Endothelial cell of umbilical vein (primary cell): ENCODE results near the gene ANKRD33. TPM values are rescaled to one million over a fixed set of nuclear protein-coding genes. Genes with fewer than 3 reads are reported as not detected.

Experiments
- BruUV-seq: library from RNA; stranded (reverse); fragments of 400-500 nt; replicated peaks from 2 replicates; lab custom pipeline; 2021; lab: Mats Ljungman, UMichigan
- CTCF ChIA-PET: fragments of 300-600, 350-600 bp; sonication (Branson Sonifier 250); formaldehyde crosslinking; loops from one replicate; lab custom pipeline; 2021; ENCODE audit warnings: antibody characterized with exemption, inconsistent platforms; lab: Charles Lee
- POLR2A ChIA-PET: fragments of 300-600, 350-600 bp; sonication (Branson Sonifier 250); formaldehyde crosslinking; loops from one replicate; lab custom pipeline; 2021; ENCODE audit warnings: antibody characterized with exemption, inconsistent platforms; lab: Charles Lee
- DNase-seq: peaks from one replicate; pipeline ENCODE4 v3.0.0-alpha.2; 2011; ENCODE audit warnings: low read depth, low spot score
- FAIRE-seq: peaks from 2 replicates; lab custom pipeline; 2011; peaks lifted over from hg19 to GRCh38; lab: Jason Lieb, UNC
- H2AFZ ChIP-seq: 2 replicates; pipeline ENCODE4 v1.6.0; 2012; ENCODE audit warnings: low read depth, low read length, control low read depth, inconsistent platforms
- H3K27ac ChIP-seq: 2 replicates; pipeline ENCODE4 v1.5.1; 2011; ENCODE audit warnings: low read depth, mild to moderate bottlenecking, control low read depth, low read length, moderate library complexity; ENCODE audit not compliant: insufficient read depth
- H3K27me3 ChIP-seq, 2 experiments: 2 replicates each; pipeline versions ENCODE4 v1.6.0 to v1.6.1; 2011; ENCODE audit warnings: low read length in 2 of 2, mixed read lengths in 1 of 2; ENCODE audit not compliant: control insufficient read depth in 2 of 2, insufficient read depth in 2 of 2
- H3K36me3 ChIP-seq, 2 experiments: 2 replicates in 1 of 2; 3 replicates in 1 of 2; pipeline ENCODE4 v1.5.1; 2011; ENCODE audit warnings: low read length in 2 of 2, mild to moderate bottlenecking in 1 of 2, moderate library complexity in 1 of 2; ENCODE audit not compliant: control insufficient read depth in 2 of 2, insufficient read depth in 2 of 2; ENCODE audit errors: extremely low read depth in 1 of 2
- H3K4me1 ChIP-seq: 3 replicates; pipeline ENCODE4 v1.5.1; 2011; ENCODE audit warnings: mild to moderate bottlenecking, low read length; ENCODE audit not compliant: control insufficient read depth, insufficient read depth; ENCODE audit errors: extremely low read depth
- H3K4me2 ChIP-seq: 2 replicates; pipeline ENCODE4 v1.6.1; 2011; ENCODE audit warnings: low read length, control low read depth, mixed read lengths; ENCODE audit not compliant: insufficient read depth
- H3K4me3 ChIP-seq, 3 experiments: fragments of 200-600 bp in 1 of 3; sonication (generic), shearing (Covaris generic) in 1 of 3; replicated peaks in 1 of 3; 2 replicates each; pipeline ENCODE4 v1.5.1; 2011 to 2016; ENCODE audit warnings: control low read depth in 3 of 3, low read length in 3 of 3, mild to moderate bottlenecking in 2 of 3, inconsistent platforms in 1 of 3, low read depth in 1 of 3, moderate library complexity in 1 of 3; ENCODE audit not compliant: insufficient read depth in 1 of 3
- H3K79me2 ChIP-seq: 2 replicates; pipeline ENCODE4 v1.6.0; 2012; ENCODE audit warnings: low read length, inconsistent platforms; ENCODE audit not compliant: control insufficient read depth, insufficient read depth
- H3K9ac ChIP-seq: replicated peaks from 2 replicates; pipeline ENCODE3; 2011; ENCODE audit warnings: low read length, control low read depth; ENCODE audit not compliant: insufficient read depth; ENCODE audit errors: extremely low read depth
- H3K9me1 ChIP-seq: replicated peaks from 3 replicates; pipeline ENCODE4 v1.6.0; 2011; ENCODE audit warnings: mild to moderate bottlenecking, low read length; ENCODE audit not compliant: control insufficient read depth, insufficient read depth; ENCODE audit errors: extremely low read depth
- H3K9me3 ChIP-seq: replicated peaks from 2 replicates; pipeline ENCODE4 v1.5.1; 2012; ENCODE audit warnings: low read length, inconsistent platforms; ENCODE audit not compliant: control insufficient read depth, insufficient read depth
- H4K20me1 ChIP-seq: replicated peaks from 2 replicates; pipeline ENCODE3; 2011; ENCODE audit warnings: mild to moderate bottlenecking, low read length; ENCODE audit not compliant: control insufficient read depth, insufficient read depth; ENCODE audit errors: extremely low read depth
- CTCF ChIP-seq, 2 donors: IDR thresholded peaks; 1 replicate in 1 of 2; 2 replicates in 1 of 2; pipeline ENCODE4 v1.5.1; 2011; ENCODE audit warnings: low read length in 2 of 2, mild to moderate bottlenecking in 2 of 2, moderate library complexity in 2 of 2, control low read depth in 1 of 2, inconsistent platforms in 1 of 2, low read depth in 1 of 2; ENCODE audit not compliant: insufficient read depth in 1 of 2; ENCODE audit errors: extremely low read depth in 1 of 2
- EZH2 ChIP-seq: IDR thresholded peaks from 2 replicates; pipeline ENCODE4 v1.6.1; 2012; ENCODE audit warnings: borderline replicate concordance, low read depth, mild to moderate bottlenecking, moderate library complexity, low read length, inconsistent platforms; ENCODE audit not compliant: severe bottlenecking
- FOS ChIP-seq: IDR thresholded peaks from 2 replicates; pipeline ENCODE4 v1.6.1; 2011; ENCODE audit warnings: mild to moderate bottlenecking, low read length, moderate library complexity, borderline replicate concordance; ENCODE audit not compliant: insufficient read depth
- GATA2 ChIP-seq: IDR thresholded peaks from 2 replicates; pipeline ENCODE4 v1.7.0; 2011; ENCODE audit warnings: low read depth, mild to moderate bottlenecking, moderate library complexity, mixed read lengths, low read length; ENCODE audit not compliant: insufficient read length, insufficient read depth
- JUN ChIP-seq: IDR thresholded peaks from 2 replicates; pipeline ENCODE4 v1.6.1; 2011; ENCODE audit warnings: borderline replicate concordance, low read depth; ENCODE audit not compliant: insufficient read length, insufficient read depth
- MAX ChIP-seq: IDR thresholded peaks from 2 replicates; pipeline ENCODE4 v1.6.1; 2011; ENCODE audit not compliant: insufficient read depth, insufficient read length
- MYC ChIP-seq: IDR thresholded peaks from one replicate; pipeline ENCODE4 v1.6.1; 2011; ENCODE audit warnings: mild to moderate bottlenecking, low read depth, low read length
- POLR2A ChIP-seq: IDR thresholded peaks from 2 replicates; pipeline ENCODE4 v1.6.1; 2012; ENCODE audit warnings: low read depth, mild to moderate bottlenecking, control low read depth, low read length
- POLR2AphosphoS5 ChIP-seq: IDR thresholded peaks from 2 replicates; pipeline ENCODE4 v1.6.1; 2012; ENCODE audit warnings: low read depth, mild to moderate bottlenecking, control low read depth, low read length, moderate library complexity; ENCODE audit not compliant: insufficient read depth
- dilution Hi-C: fragments of 300-500 bp; cut with MboI; formaldehyde crosslinking; loops from one replicate; pipeline ENCODE4 v1.15.0; 2019; ENCODE audit warnings: low sequenced_read_pairs; ENCODE audit not compliant: extremely low pct_ligation_motif_present
- intact Hi-C: fragments of 100-400 bp; cut with micrococcal nuclease; formaldehyde crosslinking; loops from one replicate; pipeline ENCODE4 v1.10.0; 2022
- polyA plus RNA-seq, 4 experiments: library from polyadenylated mRNA; depleted of rRNA in 3 of 4; stranded (reverse) in 3 of 4; unstranded in 1 of 4; fragments of >200 nt; gene quantifications; 2 replicates each; pipeline versions ENCODE4 v1.2.1 to v1.2.3, GENCODE V29; 2011 to 2012; ENCODE audit warnings: missing spikeins in 1 of 4
- total RNA-seq: library from RNA; stranded (reverse); gene quantifications from 2 replicates; pipeline ENCODE4 v1.2.3, GENCODE V29; 2021

Gene ANKRD33
- total and polyA plus RNA-seq, 2 donors (not counting 3 experiments of a cell fraction or from before 2014, with no cell fraction given): 0.80 to 1.2 TPM

GRCh38 chr12:51874000-51874399, 13.9 kb upstream of the ANKRD33 start:
- no peak for DNase-seq
- no peaks in the 10 kb centered on the region for H3K9me3 ChIP-seq
- H3K9me1 ChIP-seq: no peaks in the 10 kb centered on the region
- dilution Hi-C loops: no loop called here
- H3K9ac ChIP-seq: no peak overlapping the region
- H3K27ac ChIP-seq: no peak overlapping the region
- intact Hi-C loops: loop anchor here (2.0 to 10.0 kb wide), 3 partner anchors 59 to 341 kb away; a partner anchor contains a TSS
- no TSS peak for BruUV-seq
- H3K27me3 ChIP-seq: no peaks in the 10 kb centered on the region
- POLR2A ChIA-PET: no interaction called here
- H2AFZ ChIP-seq: no peak overlapping the region
- H3K79me2 ChIP-seq: no peaks in the 10 kb centered on the region
- CTCF ChIA-PET: interaction anchor here (0.8 to 5.0 kb wide), 9 partner anchors 10 to 454 kb away, joined by 3 to 105 read pairs (median 32); partner anchors contain the start of gene FIGNL2
- no peak overlapping the region for H3K4me2 ChIP-seq
- H3K4me1 ChIP-seq: peaks cover 2% of the 10 kb centered on the region
- no peaks in the 10 kb centered on the region for H3K36me3 ChIP-seq
- no peak overlapping the region for H3K4me3 ChIP-seq
- no peaks in the 10 kb centered on the region for H4K20me1 ChIP-seq
- TF ChIP-seq EZH2: no peak
- TF ChIP-seq MYC: no peak
- TF ChIP-seq POLR2A: no peak
- TF ChIP-seq MAX: no peak
- no peak for TF ChIP-seq GATA2
- no peak for TF ChIP-seq CTCF (IDR thresholded peaks at IDR 0.05; ENCODE audit: extremely low read depth in 1 of 2, insufficient read depth in 1 of 2, low read depth in 1 of 2, low read length in 2 of 2)
- no peak for TF ChIP-seq POLR2AphosphoS5
- TF ChIP-seq JUN: no peak
- TF ChIP-seq FOS: no peak
- FAIRE-seq: no peak
